ENCODE measurements around the gene JARID2.

- TF ChIP-seq CTCF (optimal IDR thresholded peaks at IDR 0.05 in 1 of 3, IDR thresholded peaks at IDR 0.05 in 1 of 3, conservative IDR thresholded peaks at IDR 0.05 in 1 of 3; ENCODE audit: extremely low read depth in 1 of 3, insufficient read depth in 2 of 3, low read length in 3 of 3) (no peak), EZH2 (IDR thresholded peaks at IDR 0.05; ENCODE audit: low read length) (no peak)
Measured at GRCh38 chr6:15483060-15483459, 237.2 kb downstream of the JARID2 start.

Measured in keratinocyte (primary cell).